ENCODE measurements around the gene MOSMO.

The MOSMO gene

DNA sequence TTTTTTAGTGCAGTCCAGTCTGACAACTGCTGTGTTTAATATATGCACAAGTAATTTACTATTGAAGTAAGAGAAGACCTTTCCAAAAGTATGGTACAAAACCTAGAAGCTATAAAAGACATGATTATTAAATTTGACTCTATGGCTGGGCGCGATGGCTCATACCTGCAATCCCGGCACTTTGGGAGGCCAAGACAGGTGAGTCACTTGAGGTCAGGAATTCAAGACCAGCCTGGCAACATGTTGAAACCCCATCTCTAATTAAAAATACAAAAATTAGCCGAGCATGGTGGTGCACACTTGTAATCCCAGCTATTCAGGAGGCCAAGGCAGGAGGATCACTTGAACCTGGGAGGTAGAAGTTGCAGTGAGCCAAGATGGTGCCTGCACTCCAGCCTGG is 43.1 kb downstream of the MOSMO start:
- no peak for DNase-seq (ENCODE audit: low spot score)

DNA sequence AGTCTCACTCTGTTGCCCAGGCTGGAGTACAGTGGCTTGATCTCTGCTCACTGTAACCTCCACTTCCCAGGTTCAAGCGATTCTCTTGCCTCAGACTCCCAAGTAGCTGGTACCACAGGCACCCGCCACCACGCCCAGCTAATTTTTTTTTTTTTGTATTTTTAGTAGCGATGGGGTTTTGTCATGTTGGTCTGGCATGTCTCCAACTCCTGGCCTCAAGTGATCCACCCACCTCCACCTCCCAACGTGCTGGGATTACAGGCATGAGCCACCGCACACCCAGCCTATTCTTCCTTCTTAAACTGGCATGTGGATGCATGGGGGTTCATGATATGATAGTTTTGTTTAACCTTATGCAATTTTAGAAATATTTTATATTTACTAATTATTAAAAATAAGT is 45.1 kb downstream of the MOSMO start:
- no peak for DNase-seq (ENCODE audit: low spot score)

DNA sequence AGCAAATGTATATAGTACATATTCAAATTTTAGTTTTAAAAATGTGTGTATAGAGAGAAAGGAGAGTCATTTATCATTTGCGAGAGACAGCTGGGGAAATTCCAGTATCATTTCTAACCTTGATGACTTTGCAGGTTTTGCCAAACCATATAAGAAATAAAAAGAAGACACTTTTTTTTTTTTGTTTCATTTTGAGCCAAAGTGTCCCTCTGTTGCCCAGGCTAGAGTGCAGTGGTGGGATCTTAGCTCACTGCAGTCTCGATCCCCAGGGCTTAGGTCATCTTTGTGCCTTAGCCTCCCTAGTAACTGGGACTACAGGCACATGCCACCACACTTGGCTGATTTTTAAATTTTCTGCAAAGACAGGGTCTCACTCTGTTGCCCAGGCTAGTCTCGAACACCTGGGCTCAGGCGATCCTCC is 46.0 kb downstream of the MOSMO start:
- no peak for DNase-seq (ENCODE audit: low spot score)

DNA sequence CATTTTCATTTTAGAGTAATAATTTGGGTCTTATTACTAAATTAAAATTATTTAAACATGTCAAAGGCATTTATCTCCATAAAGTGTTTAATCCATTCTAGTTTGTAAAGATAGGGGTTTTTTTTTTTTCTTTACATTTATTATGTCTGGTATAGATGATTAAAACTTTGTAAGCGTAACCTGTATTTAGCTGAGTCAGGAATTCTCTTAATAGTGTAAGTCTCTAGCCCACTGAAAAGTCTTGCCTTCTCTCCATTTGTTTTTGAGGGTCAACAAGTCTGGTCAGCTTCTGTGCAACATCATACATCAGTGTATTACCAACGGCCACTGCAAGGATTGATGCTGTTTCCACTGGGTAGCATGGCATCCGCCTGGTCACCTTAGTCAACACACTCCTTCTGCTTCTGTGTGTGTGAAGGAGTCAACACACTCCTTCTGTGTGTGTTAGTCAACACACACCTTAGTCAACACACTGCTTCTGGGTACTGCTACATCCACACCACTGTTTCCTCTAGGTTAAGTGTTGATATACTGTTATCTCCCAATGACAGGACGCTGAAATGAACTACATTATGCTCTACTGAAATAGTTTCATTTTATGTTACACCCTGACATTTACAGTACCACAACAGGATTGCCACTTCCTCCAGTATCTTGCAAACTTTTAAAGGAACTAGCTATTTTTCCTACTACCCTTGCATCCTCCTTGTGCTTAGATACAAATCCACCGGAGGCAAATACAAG is 47.1 kb downstream of the MOSMO start:
- no peak for DNase-seq (ENCODE audit: low spot score)

DNA sequence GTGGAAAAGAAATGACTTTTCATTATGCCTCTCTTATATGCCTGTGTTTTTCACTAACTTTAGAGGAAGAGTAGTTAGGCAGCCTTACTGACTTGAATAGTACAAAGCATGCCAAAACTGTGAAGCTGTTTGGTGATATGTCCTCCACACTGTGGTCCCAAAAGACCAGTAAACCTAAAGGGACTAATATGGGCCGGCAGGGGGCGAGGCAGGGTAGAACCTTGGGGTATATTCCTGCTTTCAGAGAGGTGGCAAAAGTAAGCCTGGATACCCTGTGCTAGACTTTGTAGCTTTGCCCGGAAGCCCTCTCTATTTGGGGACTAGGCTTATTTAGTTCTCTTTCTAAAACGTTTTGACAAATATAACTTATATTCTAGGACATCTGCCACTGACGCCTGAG is 48.0 kb downstream of the MOSMO start:
- DNase-seq (ENCODE audit: low spot score): no peak

DNA sequence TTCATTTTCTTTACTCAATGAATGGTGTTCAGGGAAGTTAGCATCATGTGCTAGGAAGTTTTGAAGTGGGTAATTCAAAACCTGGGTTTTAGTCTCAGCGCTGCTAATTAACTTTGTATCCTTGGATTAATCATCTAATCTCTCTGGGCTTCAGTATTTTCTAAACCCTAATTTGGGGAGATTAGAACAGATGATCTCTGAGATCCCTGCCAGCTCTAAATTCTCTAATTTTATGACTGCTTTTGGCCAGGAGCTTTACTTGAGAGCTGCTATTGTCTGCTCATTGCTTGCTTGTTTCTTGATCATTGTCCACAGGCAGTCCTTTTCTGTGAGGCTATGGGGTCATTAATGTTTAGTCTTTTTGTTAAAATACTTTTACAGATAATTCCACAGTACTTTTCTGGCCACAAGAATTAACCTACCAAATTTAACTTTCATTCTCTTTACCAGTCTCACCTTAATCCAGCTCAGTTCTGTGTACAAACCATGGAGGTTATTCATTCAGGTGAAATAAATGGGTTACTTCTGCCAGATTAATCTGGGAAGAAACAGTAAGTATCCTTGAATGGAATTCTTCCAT is 56.1 kb downstream of the MOSMO start:
- no peak for DNase-seq (ENCODE audit: low spot score)

DNA sequence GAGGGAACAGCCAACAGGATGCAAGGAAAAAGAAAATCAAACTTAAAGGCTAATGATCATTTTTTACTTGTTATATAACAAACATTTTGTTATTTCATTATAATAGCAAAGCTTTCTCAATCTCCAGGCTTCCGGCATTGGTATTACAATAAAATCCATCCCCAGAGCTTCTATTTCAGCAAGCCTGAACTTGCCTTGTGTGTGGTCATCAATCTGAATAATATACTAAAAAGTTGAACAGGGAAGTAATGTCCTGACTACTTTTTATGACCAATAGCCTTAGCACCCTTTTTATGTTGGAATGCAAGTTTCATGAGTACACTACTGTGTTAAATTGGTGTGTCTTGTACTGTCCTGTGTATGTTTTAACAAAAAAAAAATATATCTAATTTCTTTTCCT is 57.3 kb downstream of the MOSMO start:
- DNase-seq (ENCODE audit: low spot score): no peak

DNA sequence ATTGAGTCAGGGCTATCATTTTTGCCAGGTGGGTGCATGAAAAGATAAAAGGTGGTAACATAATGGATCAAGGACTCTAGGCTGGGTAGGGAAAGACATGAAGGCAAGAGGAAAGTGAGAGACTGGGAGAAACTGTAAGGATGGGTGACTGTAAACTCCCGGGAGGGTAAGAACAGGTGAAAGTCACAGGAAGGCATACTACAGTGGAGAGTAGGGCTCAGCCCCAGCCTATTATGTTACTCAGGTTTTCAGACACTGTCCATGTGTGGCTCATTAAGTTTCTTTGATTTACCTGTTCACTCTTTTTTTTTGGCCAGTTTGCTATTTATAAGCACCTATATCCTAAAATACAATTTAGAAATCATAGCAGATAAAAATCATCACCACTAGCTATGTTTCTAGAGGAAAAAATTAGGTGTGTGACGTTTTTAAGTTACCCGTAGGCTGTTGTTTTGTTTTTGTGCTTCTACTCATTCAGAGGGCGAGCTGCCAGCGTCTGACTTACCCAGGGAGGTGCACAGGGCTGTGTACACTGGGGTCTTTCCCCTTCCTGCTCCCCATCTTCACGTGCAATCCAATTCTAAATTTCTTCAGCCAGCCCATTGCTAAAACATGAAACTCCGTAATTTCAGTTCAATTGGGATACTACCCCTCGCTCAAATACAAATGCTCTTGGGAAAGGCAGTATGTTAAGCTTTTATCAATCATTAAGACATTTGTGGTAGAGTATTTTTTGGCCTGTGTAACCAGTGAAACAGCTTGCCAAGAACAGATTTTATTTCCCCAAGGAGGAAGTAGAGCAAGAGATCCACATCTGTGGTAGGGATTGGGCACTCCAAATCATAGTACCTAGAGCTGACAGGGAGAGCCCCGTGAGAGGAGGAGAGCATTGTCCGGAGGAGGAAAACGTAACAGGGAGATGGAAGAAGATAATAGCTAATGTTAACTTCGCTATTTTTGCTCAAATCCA is 62.7 kb downstream of the MOSMO start:
- no peak for DNase-seq (ENCODE audit: low spot score)

DNA sequence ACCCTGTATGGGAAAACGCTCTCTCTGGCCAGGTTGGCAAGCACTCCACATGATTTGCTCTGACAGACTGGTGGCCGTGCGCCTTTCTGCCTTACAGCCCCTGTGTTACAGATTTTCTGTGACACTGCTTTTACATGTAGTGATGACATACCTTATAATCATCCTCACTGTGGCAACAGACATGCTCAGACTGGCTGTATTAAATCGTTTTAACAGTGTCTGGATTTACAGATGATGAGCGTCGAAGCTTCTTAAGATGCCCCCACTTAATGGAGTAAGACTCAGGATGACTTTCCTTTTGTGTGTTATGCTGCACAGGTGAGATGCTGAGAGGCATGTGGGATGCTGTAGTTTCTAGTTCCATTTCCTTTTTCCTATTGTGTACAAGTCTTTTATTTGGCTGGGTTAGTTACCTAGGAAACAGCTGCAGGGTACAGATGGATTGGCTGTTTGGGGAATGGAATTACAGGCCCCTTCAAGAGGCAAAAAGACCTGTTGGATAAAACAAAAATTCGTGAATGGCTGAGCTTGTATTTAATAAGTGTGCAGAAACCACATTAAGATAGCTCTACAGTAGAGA is 63.5 kb downstream of the MOSMO start:
- no peak for DNase-seq (ENCODE audit: low spot score)

DNA sequence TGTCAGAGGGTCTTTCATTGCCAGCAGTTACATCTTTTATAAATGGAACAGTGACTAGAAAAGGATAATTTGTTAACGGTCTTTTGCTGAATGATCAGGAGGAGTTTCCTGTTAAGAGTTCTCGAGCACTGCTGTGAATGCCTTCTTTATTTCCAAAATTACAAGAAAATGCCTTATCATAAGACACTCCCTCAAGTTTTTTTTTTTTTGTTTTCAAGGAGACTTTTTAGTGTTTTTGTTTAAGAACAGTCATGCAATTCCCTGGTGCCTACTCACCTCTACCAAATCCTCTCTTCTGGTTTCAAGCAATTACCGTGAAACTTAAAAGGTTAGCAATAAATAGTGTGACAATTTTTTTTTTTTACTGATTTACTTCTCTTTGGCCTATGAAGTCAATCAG is 65.4 kb downstream of the MOSMO start:
- DNase-seq (ENCODE audit: low spot score): no peak

DNA sequence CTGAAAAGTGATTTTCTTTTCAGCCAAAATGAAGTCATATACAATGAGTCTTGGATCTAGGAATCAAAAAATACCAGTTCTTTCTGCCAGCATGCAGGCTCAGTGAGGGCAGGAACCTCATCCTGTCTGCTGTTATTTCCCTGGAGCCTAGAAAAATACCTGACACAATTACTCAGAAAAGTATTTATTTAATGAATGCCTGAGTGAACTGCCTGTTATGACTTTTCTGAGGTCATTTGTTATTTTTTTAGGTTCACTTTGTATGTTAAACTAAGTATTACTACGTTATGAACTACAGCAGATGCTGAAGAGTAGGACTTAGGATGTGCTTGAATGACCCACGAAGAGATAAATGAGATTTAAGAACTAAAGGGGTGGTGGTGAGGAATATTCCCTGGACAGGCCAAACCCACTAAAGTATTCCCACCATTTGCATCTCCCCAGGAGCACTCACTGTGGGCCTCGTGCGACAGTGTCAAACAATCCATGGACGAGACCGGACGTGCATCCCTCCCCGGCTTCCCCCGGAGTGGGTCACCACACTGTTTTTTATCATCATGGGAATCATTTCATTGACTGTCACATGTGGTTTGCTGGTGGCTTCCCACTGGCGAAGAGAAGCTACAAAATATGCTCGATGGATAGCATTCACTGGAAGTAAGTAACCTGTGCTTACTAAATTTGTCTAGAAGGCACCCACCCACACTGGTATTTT is 67.3 kb downstream of the MOSMO start:
- no peak for DNase-seq (ENCODE audit: low spot score)

DNA sequence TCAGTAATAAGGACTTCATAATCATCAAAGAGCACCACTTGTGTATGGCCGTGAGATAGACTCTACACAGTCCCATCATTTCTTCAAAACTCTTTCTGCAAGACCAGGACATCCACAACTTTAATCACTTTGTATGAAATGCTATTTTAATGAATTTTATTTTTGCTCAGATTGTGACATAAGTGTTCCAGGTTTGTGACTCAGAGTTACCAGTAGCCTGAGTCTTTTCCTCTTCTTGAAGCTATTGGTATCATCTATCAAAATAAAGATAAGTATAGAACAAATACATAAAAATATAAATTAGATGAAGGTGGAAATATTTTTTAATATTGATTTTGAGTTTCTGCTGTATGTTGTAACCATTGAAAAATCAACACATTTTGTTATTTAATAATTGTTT is 67.9 kb downstream of the MOSMO start:
- DNase-seq (ENCODE audit: low spot score): no peak

DNA sequence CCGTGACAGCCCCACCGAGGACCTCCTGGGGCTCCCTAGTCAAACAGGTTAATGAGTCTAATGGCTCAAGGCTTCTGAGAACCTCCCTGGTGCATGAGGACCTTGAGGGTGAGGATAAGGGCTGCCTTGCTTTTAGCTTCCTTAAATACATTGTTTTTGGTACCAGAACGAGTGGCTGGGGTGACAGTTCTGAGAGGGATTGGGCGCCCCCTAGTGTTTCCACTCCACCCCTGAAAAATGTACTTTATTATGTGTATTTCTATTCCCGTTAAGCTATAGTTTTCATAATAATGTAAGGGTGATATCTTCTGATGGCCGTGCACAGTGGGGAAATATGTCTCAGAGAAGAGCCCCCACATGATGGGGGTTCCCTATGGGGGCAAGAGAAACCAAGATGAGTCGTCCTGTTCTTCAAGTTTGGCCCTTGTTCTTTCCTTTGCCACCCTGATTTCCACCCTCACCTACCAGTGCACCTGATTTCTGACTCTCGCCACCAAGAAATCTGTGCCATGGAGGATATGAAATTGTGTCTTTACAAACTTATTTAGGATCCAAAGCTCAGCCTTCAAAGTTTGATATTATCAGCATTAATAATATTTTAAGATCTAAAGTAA is 69.9 kb downstream of the MOSMO start:
- peak; percentile 27 for DNase-seq (ENCODE audit: low spot score)

DNA sequence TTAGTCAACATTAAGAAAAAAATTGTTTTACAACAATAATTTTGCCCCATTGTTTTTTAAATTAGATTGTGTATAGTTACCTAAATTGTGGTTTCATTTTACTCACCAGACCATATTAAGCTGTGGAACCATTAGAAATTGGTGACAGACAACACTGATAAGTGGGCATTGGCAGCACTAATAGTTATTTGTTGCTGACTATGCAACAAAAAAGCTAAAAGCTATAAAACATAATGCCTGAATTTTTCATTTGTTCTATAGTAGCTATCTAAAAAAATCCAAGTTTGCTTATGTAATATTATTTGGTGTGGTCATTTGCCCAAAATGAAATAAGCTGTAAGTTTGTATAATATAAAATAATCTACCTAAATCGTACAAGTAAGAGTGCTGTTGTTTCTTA is 70.7 kb downstream of the MOSMO start:
- DNase-seq (ENCODE audit: low spot score): no peak

DNA sequence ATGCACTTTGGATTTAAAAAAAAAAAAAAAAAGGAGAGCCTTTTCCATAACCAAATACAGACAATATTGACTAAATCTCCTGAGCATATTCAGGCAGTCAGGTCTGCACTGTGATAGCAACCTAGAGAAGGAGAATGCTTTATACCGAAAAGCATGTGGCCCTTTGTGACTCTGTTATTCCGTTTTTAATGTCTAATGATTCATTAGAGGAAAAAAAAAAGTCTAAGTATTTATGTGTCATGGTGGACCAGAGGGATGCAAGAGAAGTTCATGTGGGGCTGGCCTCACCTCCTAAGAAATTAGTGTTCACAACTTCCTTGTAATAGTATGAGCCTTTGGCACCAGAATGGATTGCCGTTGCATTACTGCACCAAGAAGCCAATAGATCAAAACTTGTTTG is 73.1 kb downstream of the MOSMO start:
- DNase-seq (ENCODE audit: low spot score): no peak

DNA sequence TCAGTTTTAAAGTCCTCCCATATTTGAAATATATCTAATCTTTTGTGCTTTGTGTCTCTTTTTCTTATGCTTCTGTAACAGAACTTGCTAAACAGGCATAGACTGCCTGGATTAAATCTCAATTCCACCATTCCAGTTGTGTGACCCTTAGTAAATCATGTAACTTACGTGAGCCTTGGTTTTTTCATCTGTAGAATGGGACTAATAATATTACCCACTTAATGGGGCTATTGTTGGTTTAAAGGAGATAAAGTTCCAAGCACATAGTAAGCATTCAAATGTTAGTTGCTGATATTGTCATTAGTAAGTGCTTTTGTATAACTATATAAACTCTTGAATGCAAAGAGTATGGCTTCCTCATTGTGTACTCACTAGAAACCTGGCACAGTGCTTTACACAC is 78.5 kb downstream of the MOSMO start:
- no peak for DNase-seq (ENCODE audit: low spot score)

DNA sequence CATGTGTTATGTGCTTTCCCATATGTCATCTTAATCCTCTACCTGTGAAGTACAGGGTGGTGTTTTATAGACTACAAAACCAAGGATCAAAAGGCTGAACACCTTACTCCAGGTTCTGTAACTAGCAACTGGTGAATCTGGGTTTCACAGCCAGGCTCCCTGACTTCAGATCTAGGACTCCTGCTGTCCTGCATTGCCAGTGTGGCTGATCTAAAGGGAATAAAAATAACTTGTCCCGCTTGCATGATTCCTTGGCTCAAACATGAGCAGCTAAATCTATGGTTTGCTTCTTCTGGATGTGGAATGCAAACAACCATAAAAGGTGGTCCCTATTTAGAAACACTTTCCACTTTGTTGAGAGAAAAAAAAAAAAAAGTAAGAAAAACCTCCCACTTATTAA is 80.7 kb downstream of the MOSMO start:
- DNase-seq (ENCODE audit: low spot score): no peak

DNA sequence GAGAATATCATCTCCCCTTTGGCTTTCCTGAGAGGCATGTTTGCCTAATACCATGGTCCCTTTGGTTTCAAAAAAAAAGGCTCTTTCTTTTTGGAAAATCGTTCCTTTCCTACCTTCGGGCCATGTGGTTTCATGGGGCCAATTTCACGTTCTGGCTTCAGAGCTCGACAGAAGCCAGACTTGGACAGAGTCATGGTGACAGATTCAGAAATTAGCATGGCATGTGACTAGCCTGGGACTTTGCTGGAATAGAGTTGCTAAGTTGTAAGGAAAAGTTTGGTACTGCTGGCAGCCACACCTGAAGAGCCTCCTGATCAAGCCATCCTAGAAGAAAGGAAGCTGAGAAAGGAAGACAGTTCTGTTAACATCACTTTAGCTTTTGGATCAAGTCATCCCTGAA is 82.0 kb downstream of the MOSMO start:
- DNase-seq (ENCODE audit: low spot score): no peak

DNA sequence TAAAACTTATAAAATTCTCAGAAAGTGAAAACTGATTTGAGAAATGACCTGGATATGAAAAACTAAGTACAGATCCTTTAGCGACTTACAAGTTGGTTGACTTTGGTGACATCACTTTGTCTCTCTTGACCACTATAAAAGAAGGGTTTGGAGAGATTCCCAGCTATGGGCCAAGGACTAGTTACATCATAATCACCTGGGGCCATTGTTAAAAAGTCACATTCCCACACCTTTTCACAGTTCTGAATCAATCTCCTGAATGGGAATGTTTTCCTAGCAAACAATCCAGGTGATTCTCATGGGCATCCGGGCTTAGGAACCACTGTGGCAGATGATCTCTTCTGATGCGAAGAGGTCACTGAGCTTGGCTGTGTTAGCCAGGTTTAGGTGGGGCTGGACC is 83.8 kb downstream of the MOSMO start:
- DNase-seq (ENCODE audit: low spot score): no peak

DNA sequence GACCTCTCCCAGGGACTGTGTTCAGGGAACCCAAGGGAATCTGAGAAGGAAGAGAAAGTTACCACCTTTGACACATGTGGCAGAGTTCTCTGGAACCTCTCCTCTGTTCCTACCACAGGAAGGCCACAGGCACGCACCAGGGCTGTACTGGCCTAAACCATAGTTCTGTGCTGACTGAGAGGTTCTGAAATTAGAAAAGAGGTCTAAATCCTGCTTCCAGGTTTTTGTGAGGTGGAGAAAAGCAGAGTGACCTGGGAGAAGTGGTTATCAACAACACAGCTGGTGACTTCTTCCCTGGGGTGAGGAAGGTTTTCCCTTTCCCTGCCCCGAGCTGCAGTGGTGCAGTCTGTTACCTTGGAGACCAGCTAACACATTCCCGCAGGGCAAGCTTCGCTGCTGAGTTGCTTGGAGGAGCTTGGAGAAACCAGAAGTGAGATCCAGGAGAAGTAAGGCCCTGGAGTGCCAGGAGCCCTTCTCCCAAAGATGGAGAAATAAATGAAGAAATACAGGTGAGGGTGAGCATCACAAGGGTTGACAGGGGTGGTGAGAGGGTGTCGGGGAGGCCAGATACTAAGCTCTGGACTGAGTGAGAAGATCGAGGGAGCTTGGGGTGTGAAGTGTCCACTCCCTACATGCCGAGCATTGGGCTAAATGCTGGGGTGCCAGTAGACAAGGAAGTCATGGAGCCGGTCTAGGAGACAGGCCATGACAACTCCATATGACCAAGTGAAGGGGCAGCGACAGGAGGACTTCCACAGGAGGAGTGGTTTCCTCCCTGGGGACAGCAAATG is 84.4 kb downstream of the MOSMO start, which contains the start of gene VWA3A:
VWA3A (plus strand) TSS at position 399 of the 791 bp plus-strand sequence; CDS start at position 496, 97 bp downstream.
- DNase-seq (ENCODE audit: low spot score): no peak

DNA sequence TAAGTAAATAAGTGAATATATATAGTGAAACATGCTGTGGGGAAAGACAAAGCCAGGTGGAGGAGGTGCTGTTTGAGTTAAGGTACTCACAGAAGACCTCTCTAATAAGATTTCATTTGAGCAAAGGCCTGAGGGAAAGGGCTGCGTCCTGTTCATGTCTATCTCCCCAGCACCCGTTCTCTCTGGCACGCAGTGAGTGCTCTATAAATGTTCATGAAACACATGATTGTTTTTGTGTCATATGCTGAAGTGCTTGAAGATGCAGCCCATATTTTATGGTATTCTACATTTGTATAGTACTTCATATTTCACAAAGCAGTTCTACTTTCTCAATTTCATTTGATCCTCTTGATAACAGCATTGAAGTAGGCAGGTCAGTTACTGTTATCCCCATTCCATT is 85.4 kb downstream of the MOSMO start:
- DNase-seq (ENCODE audit: low spot score): no peak

Measured in HuH-7.5 (cell line).